Testis (tissue), 3 donors: ENCODE results near the gene ATG5. TPM values are rescaled to one million over a fixed set of nuclear protein-coding genes. Genes with fewer than 3 reads are reported as not detected.

Experiments
- DNase-seq: peaks from one replicate; pipeline ENCODE4 v3.0.0-alpha.2; 2019
- H3K27ac ChIP-seq, 2 donors: fragments of 200-600 bp; sonication (generic); one replicate each; pipeline ENCODE4 v1.5.1; 2019
- H3K27me3 ChIP-seq: fragments of 200-600 bp; sonication (generic); one replicate; pipeline ENCODE4 v1.5.1; 2019
- H3K36me3 ChIP-seq: fragments of 200-600 bp; sonication (generic); one replicate; pipeline ENCODE4 v1.5.1; 2017; ENCODE audit warnings: low read depth; ENCODE audit errors: missing control alignments
- H3K4me1 ChIP-seq: fragments of 200-600 bp; sonication (generic); one replicate; pipeline ENCODE4 v1.5.1; 2019
- H3K4me3 ChIP-seq, 2 donors: fragments of 200-600 bp; sonication (generic); one replicate each; pipeline ENCODE4 v1.5.1; 2017 to 2019
- H3K9me3 ChIP-seq: fragments of 200-600 bp; sonication (generic); one replicate; pipeline ENCODE4 v1.5.1; 2017
- CTCF ChIP-seq, 3 experiments: fragments of 450-650 bp in 2 of 3; fragments of 200-600 bp in 1 of 3; sonication (generic) in 1 of 3; IDR thresholded peaks; one replicate each; pipeline ENCODE4 v1.5.1; 2016 to 2019; ENCODE audit warnings: antibody characterized with exemption in 3 of 3, mild to moderate bottlenecking in 2 of 3, moderate library complexity in 1 of 3
- POLR2A ChIP-seq: fragments of 450-650 bp; IDR thresholded peaks from one replicate; pipeline ENCODE4 v1.6.1; 2017; ENCODE audit warnings: antibody characterized with exemption, mild to moderate bottlenecking, moderate library complexity
- WGBS, 2 donors: methylation state at CpG; one replicate each; pipeline ENCODE4 v1.1.5; 2018; 5-methylcytosine and 5-hydroxymethylcytosine counted together
- intact Hi-C: fragments of 100-400 bp; cut with DNase I; formaldehyde crosslinking; loops from one replicate; pipeline ENCODE4 v1.15.1; 2023; ENCODE audit warnings: low total_unique reads
- polyA plus RNA-seq: library from polyadenylated mRNA; stranded (reverse); fragments of 350-450 nt; fragmentation: Illumina TruSeq; extraction: RNeasy Lipid Tissue Mini Kit (QIAGEN cat#74804); gene quantifications from one replicate; pipeline ENCODE4 v1.2.3, GENCODE V29; 2014; ENCODE audit warnings: low read depth, low replicate concordance; ENCODE audit not compliant: insufficient read depth
- total RNA-seq, 2 donors: library from RNA; depleted of rRNA; stranded (reverse); fragments of >200 nt; gene quantifications; one replicate each; pipeline ENCODE4 v1.2.3, GENCODE V29; 2016

ATG5 gene
- total and polyA plus RNA-seq, 3 donors from 2014 or later = 21.5 to 34.9 (median 27.6) TPM

- no peaks in the 10 kb centered on the region for H3K27me3 ChIP-seq
- WGBS, 2 donors = 70 to 73% methylated on average over 2 of the region's 2 CpGs
- intact Hi-C loops = no loop called here
- DNase-seq = no peak
- H3K27ac ChIP-seq = no peak overlapping the region
- H3K36me3 ChIP-seq = no peaks in the 10 kb centered on the region
- H3K4me1 ChIP-seq = no peaks in the 10 kb centered on the region
- TF ChIP-seq CTCF (IDR thresholded peaks at IDR 0.05) (no peak), POLR2A (no peak)
- H3K9me3 ChIP-seq = no peaks in the 10 kb centered on the region
- H3K4me3 ChIP-seq = no peak overlapping the region
Measured at GRCh38 chr6:106204961-106205360, 120.6 kb downstream of the ATG5 start.

- no peak for DNase-seq
- TF ChIP-seq POLR2A (no peak), CTCF (IDR thresholded peaks at IDR 0.05) (no peak)
Measured at GRCh38 chr6:106199998-106200397, 125.6 kb downstream of the ATG5 start.

GRCh38 chr6:106199331-106199730 lies 126.2 kb downstream of the ATG5 start:
- H3K27me3 ChIP-seq = no peaks in the 10 kb centered on the region
- no peak for DNase-seq
- H3K36me3 ChIP-seq = no peaks in the 10 kb centered on the region
- TF ChIP-seq POLR2A = no peak
- TF ChIP-seq CTCF (IDR thresholded peaks at IDR 0.05) = no peak
- H3K9me3 ChIP-seq = no peaks in the 10 kb centered on the region
- H3K27ac ChIP-seq = no peak overlapping the region
- H3K4me3 ChIP-seq = no peak overlapping the region
- H3K4me1 ChIP-seq = no peaks in the 10 kb centered on the region
- intact Hi-C loops = no loop called here
- WGBS, 2 donors = 90 to 100% methylated on average over 1 of the region's 1 CpG

More at GRCh38 chr6:106199998-106200397, 125.6 kb downstream of the ATG5 start:
- Histone ChIP-seq H3K36me3 (no peaks in the 10 kb centered on the region), H3K4me3 (no peak overlapping the region), H3K27me3 (no peaks in the 10 kb centered on the region), H3K4me1 (no peaks in the 10 kb centered on the region), H3K27ac (no peak overlapping the region), H3K9me3 (no peaks in the 10 kb centered on the region)
- 91% methylated on average over 1 of the region's 1 CpG for WGBS, 2 donors
- intact Hi-C loops = no loop called here

GRCh38 chr6:106197441-106197840 lies 128.1 kb downstream of the ATG5 start:
- no peaks in the 10 kb centered on the region for H3K9me3 ChIP-seq
- DNase-seq = no peak
- no peaks in the 10 kb centered on the region for H3K4me1 ChIP-seq
- H3K27me3 ChIP-seq = no peaks in the 10 kb centered on the region
- 86 to 88% methylated on average over 4 of the region's 4 CpGs for WGBS, 2 donors
- no peak overlapping the region for H3K27ac ChIP-seq
- no peaks in the 10 kb centered on the region for H3K36me3 ChIP-seq
- no peak overlapping the region for H3K4me3 ChIP-seq
- intact Hi-C loops = no loop called here
- TF ChIP-seq POLR2A (no peak), CTCF (IDR thresholded peaks at IDR 0.05) (no peak)
